MCF 10A (cell line): ENCODE measurements around the gene GAR1. TPM values are rescaled to one million over a fixed set of nuclear protein-coding genes. Genes with fewer than 3 reads are reported as not detected.

Experiments used
- BruUV-seq: library from RNA; stranded (reverse); fragments of 400-500 nt; replicated peaks from 2 replicates; lab custom pipeline; 2021; lab: Mats Ljungman, UMichigan
- CTCF ChIA-PET: fragments of 300-600 bp; sonication (Branson Sonifier 250); formaldehyde crosslinking; extraction: SDS; loops from one replicate; lab custom pipeline; 2021; ENCODE audit warnings: antibody characterized with exemption, inconsistent platforms; lab: Yijun Ruan, JAX
- POLR2A ChIA-PET: fragments of 300-600, 350-650 bp; sonication (Branson Sonifier 250); formaldehyde crosslinking; extraction: SDS; loops from one replicate; lab custom pipeline; 2020; ENCODE audit warnings: antibody characterized with exemption, inconsistent platforms; lab: Yijun Ruan, JAX
- DNase-seq: peaks from one replicate; pipeline ENCODE4 v3.0.0-alpha.2; 2018; ENCODE audit not compliant: unreplicated experiment
- H3K27ac Mint-ChIP-seq: one replicate; pipeline ENCODE4 v1.8.0; 2022; ENCODE audit warnings: mild to moderate bottlenecking, low read depth, mixed read lengths; ENCODE audit not compliant: unreplicated experiment
- H3K27me3 Mint-ChIP-seq: one replicate; pipeline ENCODE4 v1.8.0; 2022; ENCODE audit warnings: mixed read lengths; ENCODE audit not compliant: insufficient read depth, unreplicated experiment
- H3K36me3 Mint-ChIP-seq: one replicate; pipeline ENCODE4 v1.8.0; 2022; ENCODE audit warnings: mild to moderate bottlenecking, moderate library complexity, mixed read lengths; ENCODE audit not compliant: insufficient read depth, unreplicated experiment
- H3K4me1 Mint-ChIP-seq: one replicate; pipeline ENCODE4 v1.8.0; 2022; ENCODE audit warnings: mixed read lengths; ENCODE audit not compliant: insufficient read depth, unreplicated experiment
- H3K4me3 Mint-ChIP-seq: one replicate; pipeline ENCODE4 v1.8.0; 2022; ENCODE audit warnings: mild to moderate bottlenecking, moderate library complexity, mixed read lengths; ENCODE audit not compliant: unreplicated experiment
- H3K9me3 Mint-ChIP-seq: one replicate; pipeline ENCODE4 v1.8.0; 2022; ENCODE audit warnings: mixed read lengths; ENCODE audit not compliant: unreplicated experiment
- CTCF ChIP-seq: fragments of 200-600 bp; IDR thresholded peaks from one replicate; pipeline ENCODE4 v1.8.0; 2022; ENCODE audit warnings: antibody characterized with exemption, mild to moderate bottlenecking; ENCODE audit not compliant: unreplicated experiment
- intact Hi-C: fragments of 100-400 bp; cut with micrococcal nuclease; formaldehyde crosslinking; loops from 2 replicates; pipeline ENCODE4 v1.14.1; 2022
- total RNA-seq: library from RNA; stranded (reverse); gene quantifications from 2 replicates; pipeline ENCODE4 v1.2.3, GENCODE V29; 2022

GAR1 gene
- total RNA-seq, 1 experiment from 2014 or later, result 28.7 TPM

- BruUV-seq, result no TSS peak
- Mint-ChIP-seq H3K9me3 (no peaks in the 10 kb centered on the region), H3K4me1 (no peaks in the 10 kb centered on the region), H3K27ac (no peak overlapping the region), H3K36me3 (no peaks in the 10 kb centered on the region), H3K27me3 (no peaks in the 10 kb centered on the region), H3K4me3 (no peak overlapping the region)
- POLR2A ChIA-PET, result no interaction called here
- peak; percentile 70 for DNase-seq
- intact Hi-C loops, result loop anchor here (1.0 kb wide), 3 partner anchors 101 to 382 kb away; partner anchors contain the start of gene CASP6
- CTCF ChIA-PET, result interaction anchor here (0.6 to 2.3 kb wide), 21 partner anchors 9 to 423 kb away, joined by 3 to 14 read pairs (median 4); no protein-coding TSS in a partner anchor
- peak; percentile 41 for TF ChIP-seq CTCF
Measured at GRCh38 chr4:109803924-109804571, 11.5 kb upstream of the GAR1 start.

GRCh38 chr4:109809655-109810054 lies 5.9 kb upstream of the GAR1 start:
- intact Hi-C loops, result loop anchor here (10.0 kb wide), 1 partner anchor 245 kb away; the partner anchor contains the start of gene MCUB
- DNase-seq, result no peak
- Mint-ChIP-seq H3K27me3 (no peaks in the 10 kb centered on the region), H3K27ac (no peak overlapping the region), H3K4me1 (no peaks in the 10 kb centered on the region), H3K36me3 (no peaks in the 10 kb centered on the region), H3K4me3 (no peak overlapping the region), H3K9me3 (no peaks in the 10 kb centered on the region)
- CTCF ChIA-PET, result no interaction called here
- no peak for TF ChIP-seq CTCF
- POLR2A ChIA-PET, result interaction anchor here (0.7 kb wide), 2 partner anchors 9 to 273 kb away, joined by 3 to 4 read pairs; no protein-coding TSS in a partner anchor
- no TSS peak for BruUV-seq

GRCh38 chr4:109810552-109811387 lies 4.8 kb upstream of the GAR1 start:
- Mint-ChIP-seq H3K4me3 (no peak overlapping the region), H3K4me1 (no peaks in the 10 kb centered on the region), H3K27ac (no peak overlapping the region), H3K36me3 (no peaks in the 10 kb centered on the region), H3K9me3 (no peaks in the 10 kb centered on the region), H3K27me3 (no peaks in the 10 kb centered on the region)
- no peak for DNase-seq
- TF ChIP-seq CTCF, result no peak
- ChIA-PET POLR2A (interaction anchor here (0.7 kb wide), 2 partner anchors 10 to 274 kb away, joined by 3 to 4 read pairs; no protein-coding TSS in a partner anchor), CTCF (no interaction called here)
- intact Hi-C loops, result loop anchor here (10.0 kb wide), 1 partner anchor 246 kb away; the partner anchor contains the start of gene MCUB
- no TSS peak for BruUV-seq

- no peak for TF ChIP-seq CTCF
- Mint-ChIP-seq H3K4me3 (no peak overlapping the region), H3K27ac (no peak overlapping the region), H3K4me1 (peaks cover 8% of the 10 kb centered on the region), H3K9me3 (no peaks in the 10 kb centered on the region), H3K27me3 (no peaks in the 10 kb centered on the region), H3K36me3 (peaks cover under 1% of the 10 kb centered on the region)
- DNase-seq, result no peak
- BruUV-seq, result no TSS peak
- POLR2A ChIA-PET, result no interaction called here
- intact Hi-C loops, result loop anchor here (10.0 kb wide), 1 partner anchor 247 kb away; the partner anchor contains the start of gene MCUB
- CTCF ChIA-PET, result no interaction called here
Measured at GRCh38 chr4:109811707-109812106, 3.9 kb upstream of the GAR1 start.
